ENCODE results near the gene DCAF6.

- TF ChIP-seq EZH2 (IDR thresholded peaks at IDR 0.05; ENCODE audit: borderline replicate concordance, low read length), result no peak
- TF ChIP-seq CTCF (conservative IDR thresholded peaks at IDR 0.05 in 1 of 2, IDR thresholded peaks at IDR 0.05 in 1 of 2; ENCODE audit: extremely low read depth in 1 of 2, insufficient read depth in 1 of 2, low read depth in 1 of 2, low read length in 2 of 2), result no peak
Measured at GRCh38 chr1:167935216-167936067, 1.0 kb upstream of the DCAF6 start.

Measured in mammary epithelial cell (primary cell).